H1 (cell line): Measurements from ENCODE around the gene CFAP161. TPM values are rescaled to one million over a fixed set of nuclear protein-coding genes. Genes with fewer than 3 reads are reported as not detected.

Source experiments
- CREB1 ChIP-seq: IDR thresholded peaks from 2 replicates; pipeline ENCODE4 v1.6.1; 2012; ENCODE audit warnings: inconsistent platforms
- EP300 ChIP-seq, 2 experiments: IDR thresholded peaks; 1 replicate in 1 of 2; 2 replicates in 1 of 2; pipeline ENCODE4 v1.6.1; 2011 to 2012; ENCODE audit warnings: low read depth in 2 of 2, low read length in 2 of 2, mild to moderate bottlenecking in 2 of 2, borderline replicate concordance in 1 of 2, inconsistent platforms in 1 of 2, moderate library complexity in 1 of 2
- KDM4A ChIP-seq: IDR thresholded peaks from one replicate; pipeline ENCODE4 v1.7.1; 2012; ENCODE audit warnings: low read depth, mild to moderate bottlenecking, moderate library complexity, low read length, inconsistent platforms; ENCODE audit not compliant: severe bottlenecking
- RXRA ChIP-seq: IDR thresholded peaks from 2 replicates; pipeline ENCODE4 v1.6.1; 2011; ENCODE audit warnings: low read depth, mild to moderate bottlenecking, low read length, moderate library complexity; ENCODE audit not compliant: insufficient read depth
- SAP30 ChIP-seq: fragments of 300-600 bp; sonication (generic); IDR thresholded peaks from 2 replicates; pipeline ENCODE4 v1.7.1; 2012; ENCODE audit warnings: low read length, moderate library complexity, mild to moderate bottlenecking, inconsistent platforms; ENCODE audit not compliant: insufficient read depth, insufficient replicate concordance
- SP1 ChIP-seq: IDR thresholded peaks from 2 replicates; pipeline ENCODE4 v1.6.1; 2011; ENCODE audit warnings: low read depth, low read length
- TAF7 ChIP-seq: optimal IDR thresholded peaks from 2 replicates; pipeline ENCODE3; 2011; ENCODE audit warnings: low read depth, mild to moderate bottlenecking, inconsistent platforms, low read length, moderate library complexity, borderline replicate concordance
- polyA plus RNA-seq, 7 experiments: library from polyadenylated mRNA; depleted of rRNA in 3 of 7; stranded (reverse) in 5 of 7; unstranded in 2 of 7; fragments of >200 nt in 5 of 7; fragments of 200-250 nt in 2 of 7; gene quantifications; 1 replicate in 5 of 7; 2 replicates in 1 of 7; 4 replicates in 1 of 7; pipeline versions ENCODE4 v1.2.1 to v1.2.3, GENCODE V29; 2011 to 2013; ENCODE audit warnings: missing spikeins in 2 of 7, mixed read lengths in 2 of 7
- total RNA-seq: library from RNA; stranded (reverse); fragmentation: NEBNext Ultra II Directional; extraction: Animal tissue kit (Norgen Biotek cat#: 25700); gene quantifications from 2 replicates; pipeline ENCODE4 v1.2.1, GENCODE V29; 2021
- TF ChIP-seq, protein P1 (sequence below): fragments of 300-600 bp; sonication (generic); IDR thresholded peaks from 2 replicates; pipeline ENCODE4 v1.7.1; 2012; ENCODE audit warnings: low read length, moderate library complexity, mild to moderate bottlenecking, inconsistent platforms; ENCODE audit not compliant: insufficient replicate concordance
- TF ChIP-seq, protein P2 (sequence below): IDR thresholded peaks from 2 replicates; pipeline ENCODE4 v1.6.1; 2011; ENCODE audit warnings: low read length, improper control_type of control experiment

The CFAP161 gene
- total and polyA plus RNA-seq, 2 of the 8 experiments (the other 6 are each of a cell fraction or from before 2014, with no cell fraction given), result 0.05 TPM; not detected in 1

DNA sequence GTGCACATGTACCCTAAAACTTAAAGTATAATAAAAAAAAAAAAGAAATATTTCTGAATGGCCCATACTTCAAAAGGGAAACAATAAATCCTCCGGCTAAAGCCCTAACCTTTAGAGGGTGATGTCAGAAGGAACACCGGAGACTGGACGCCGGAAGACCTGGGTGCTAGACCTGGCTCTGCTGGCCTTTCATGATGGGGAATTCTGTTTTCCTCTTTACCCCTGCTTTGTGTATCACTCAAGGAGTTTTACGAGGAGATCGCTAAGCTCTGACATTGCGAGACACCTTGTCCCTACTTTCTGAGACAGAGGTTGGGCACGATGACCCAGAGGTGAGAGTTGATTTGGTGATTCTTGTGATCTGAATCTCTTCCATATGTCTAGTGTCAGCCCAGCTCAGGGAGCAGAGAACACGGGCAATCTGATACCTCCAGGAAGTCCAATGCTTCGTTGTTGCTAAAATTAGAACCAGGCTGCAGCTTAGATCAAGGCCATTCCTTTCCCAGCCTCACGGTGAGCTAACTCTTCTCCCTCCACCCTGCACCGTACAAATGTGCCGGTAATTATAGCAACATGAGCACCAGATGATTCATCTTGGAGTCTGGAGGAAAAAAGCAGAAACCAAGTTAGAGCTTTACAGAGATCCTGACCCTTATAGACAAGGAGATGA lies 42.0 kb upstream of the CFAP161 start (continued):
- TF ChIP-seq, protein P1, sequence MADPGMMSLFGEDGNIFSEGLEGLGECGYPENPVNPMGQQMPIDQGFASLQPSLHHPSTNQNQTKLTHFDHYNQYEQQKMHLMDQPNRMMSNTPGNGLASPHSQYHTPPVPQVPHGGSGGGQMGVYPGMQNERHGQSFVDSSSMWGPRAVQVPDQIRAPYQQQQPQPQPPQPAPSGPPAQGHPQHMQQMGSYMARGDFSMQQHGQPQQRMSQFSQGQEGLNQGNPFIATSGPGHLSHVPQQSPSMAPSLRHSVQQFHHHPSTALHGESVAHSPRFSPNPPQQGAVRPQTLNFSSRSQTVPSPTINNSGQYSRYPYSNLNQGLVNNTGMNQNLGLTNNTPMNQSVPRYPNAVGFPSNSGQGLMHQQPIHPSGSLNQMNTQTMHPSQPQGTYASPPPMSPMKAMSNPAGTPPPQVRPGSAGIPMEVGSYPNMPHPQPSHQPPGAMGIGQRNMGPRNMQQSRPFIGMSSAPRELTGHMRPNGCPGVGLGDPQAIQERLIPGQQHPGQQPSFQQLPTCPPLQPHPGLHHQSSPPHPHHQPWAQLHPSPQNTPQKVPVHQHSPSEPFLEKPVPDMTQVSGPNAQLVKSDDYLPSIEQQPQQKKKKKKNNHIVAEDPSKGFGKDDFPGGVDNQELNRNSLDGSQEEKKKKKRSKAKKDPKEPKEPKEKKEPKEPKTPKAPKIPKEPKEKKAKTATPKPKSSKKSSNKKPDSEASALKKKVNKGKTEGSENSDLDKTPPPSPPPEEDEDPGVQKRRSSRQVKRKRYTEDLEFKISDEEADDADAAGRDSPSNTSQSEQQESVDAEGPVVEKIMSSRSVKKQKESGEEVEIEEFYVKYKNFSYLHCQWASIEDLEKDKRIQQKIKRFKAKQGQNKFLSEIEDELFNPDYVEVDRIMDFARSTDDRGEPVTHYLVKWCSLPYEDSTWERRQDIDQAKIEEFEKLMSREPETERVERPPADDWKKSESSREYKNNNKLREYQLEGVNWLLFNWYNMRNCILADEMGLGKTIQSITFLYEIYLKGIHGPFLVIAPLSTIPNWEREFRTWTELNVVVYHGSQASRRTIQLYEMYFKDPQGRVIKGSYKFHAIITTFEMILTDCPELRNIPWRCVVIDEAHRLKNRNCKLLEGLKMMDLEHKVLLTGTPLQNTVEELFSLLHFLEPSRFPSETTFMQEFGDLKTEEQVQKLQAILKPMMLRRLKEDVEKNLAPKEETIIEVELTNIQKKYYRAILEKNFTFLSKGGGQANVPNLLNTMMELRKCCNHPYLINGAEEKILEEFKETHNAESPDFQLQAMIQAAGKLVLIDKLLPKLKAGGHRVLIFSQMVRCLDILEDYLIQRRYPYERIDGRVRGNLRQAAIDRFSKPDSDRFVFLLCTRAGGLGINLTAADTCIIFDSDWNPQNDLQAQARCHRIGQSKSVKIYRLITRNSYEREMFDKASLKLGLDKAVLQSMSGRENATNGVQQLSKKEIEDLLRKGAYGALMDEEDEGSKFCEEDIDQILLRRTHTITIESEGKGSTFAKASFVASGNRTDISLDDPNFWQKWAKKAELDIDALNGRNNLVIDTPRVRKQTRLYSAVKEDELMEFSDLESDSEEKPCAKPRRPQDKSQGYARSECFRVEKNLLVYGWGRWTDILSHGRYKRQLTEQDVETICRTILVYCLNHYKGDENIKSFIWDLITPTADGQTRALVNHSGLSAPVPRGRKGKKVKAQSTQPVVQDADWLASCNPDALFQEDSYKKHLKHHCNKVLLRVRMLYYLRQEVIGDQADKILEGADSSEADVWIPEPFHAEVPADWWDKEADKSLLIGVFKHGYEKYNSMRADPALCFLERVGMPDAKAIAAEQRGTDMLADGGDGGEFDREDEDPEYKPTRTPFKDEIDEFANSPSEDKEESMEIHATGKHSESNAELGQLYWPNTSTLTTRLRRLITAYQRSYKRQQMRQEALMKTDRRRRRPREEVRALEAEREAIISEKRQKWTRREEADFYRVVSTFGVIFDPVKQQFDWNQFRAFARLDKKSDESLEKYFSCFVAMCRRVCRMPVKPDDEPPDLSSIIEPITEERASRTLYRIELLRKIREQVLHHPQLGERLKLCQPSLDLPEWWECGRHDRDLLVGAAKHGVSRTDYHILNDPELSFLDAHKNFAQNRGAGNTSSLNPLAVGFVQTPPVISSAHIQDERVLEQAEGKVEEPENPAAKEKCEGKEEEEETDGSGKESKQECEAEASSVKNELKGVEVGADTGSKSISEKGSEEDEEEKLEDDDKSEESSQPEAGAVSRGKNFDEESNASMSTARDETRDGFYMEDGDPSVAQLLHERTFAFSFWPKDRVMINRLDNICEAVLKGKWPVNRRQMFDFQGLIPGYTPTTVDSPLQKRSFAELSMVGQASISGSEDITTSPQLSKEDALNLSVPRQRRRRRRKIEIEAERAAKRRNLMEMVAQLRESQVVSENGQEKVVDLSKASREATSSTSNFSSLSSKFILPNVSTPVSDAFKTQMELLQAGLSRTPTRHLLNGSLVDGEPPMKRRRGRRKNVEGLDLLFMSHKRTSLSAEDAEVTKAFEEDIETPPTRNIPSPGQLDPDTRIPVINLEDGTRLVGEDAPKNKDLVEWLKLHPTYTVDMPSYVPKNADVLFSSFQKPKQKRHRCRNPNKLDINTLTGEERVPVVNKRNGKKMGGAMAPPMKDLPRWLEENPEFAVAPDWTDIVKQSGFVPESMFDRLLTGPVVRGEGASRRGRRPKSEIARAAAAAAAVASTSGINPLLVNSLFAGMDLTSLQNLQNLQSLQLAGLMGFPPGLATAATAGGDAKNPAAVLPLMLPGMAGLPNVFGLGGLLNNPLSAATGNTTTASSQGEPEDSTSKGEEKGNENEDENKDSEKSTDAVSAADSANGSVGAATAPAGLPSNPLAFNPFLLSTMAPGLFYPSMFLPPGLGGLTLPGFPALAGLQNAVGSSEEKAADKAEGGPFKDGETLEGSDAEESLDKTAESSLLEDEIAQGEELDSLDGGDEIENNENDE, result no peak
- TF ChIP-seq SAP30 (no peak), SP1 (no peak), CREB1 (no peak), EP300 (IDR thresholded peaks at IDR 0.05; ENCODE audit: borderline replicate concordance in 1 of 2, low read depth in 2 of 2, low read length in 2 of 2) (no peak), TAF7 (no peak), KDM4A (no peak), RXRA (no peak)
- TF ChIP-seq, protein P2, sequence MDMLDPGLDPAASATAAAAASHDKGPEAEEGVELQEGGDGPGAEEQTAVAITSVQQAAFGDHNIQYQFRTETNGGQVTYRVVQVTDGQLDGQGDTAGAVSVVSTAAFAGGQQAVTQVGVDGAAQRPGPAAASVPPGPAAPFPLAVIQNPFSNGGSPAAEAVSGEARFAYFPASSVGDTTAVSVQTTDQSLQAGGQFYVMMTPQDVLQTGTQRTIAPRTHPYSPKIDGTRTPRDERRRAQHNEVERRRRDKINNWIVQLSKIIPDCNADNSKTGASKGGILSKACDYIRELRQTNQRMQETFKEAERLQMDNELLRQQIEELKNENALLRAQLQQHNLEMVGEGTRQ, result no peak
